BLaER1 treated with 17β-estradiol and CSF1 and Interleukin-3, amounts not matched to agents 10 nM and 100 nM (cell line): ENCODE results near the gene DOCK1.

Experiments used
- H3K27ac ChIP-seq, 11 experiments: shearing (Covaris generic); formaldehyde crosslinking; 2 replicates each; pipeline ENCODE4 v1.8.1; 2022
- H3K27me3 ChIP-seq, 11 experiments: shearing (Covaris generic); formaldehyde crosslinking; 2 replicates each; pipeline ENCODE4 v1.8.1; 2022
- H3K36me3 ChIP-seq, 11 experiments: shearing (Covaris generic); formaldehyde crosslinking; 2 replicates each; pipeline ENCODE4 v1.8.1; 2022
- H3K4me1 ChIP-seq, 10 experiments: shearing (Covaris generic); formaldehyde crosslinking; 2 replicates each; pipeline ENCODE4 v1.8.1; 2022
- H3K4me2 ChIP-seq, 11 experiments: shearing (Covaris generic); formaldehyde crosslinking; 2 replicates each; pipeline ENCODE4 v1.8.1; 2022
- H3K4me3 ChIP-seq, 10 experiments: shearing (Covaris generic); formaldehyde crosslinking; 2 replicates each; pipeline ENCODE4 v1.8.1; 2022
- H3K9ac ChIP-seq, 11 experiments: shearing (Covaris generic); formaldehyde crosslinking; 2 replicates each; pipeline ENCODE4 v1.8.1; 2022
- H3K9me3 ChIP-seq, 11 experiments: shearing (Covaris generic); formaldehyde crosslinking; replicated peaks in 1 of 11; 2 replicates each; pipeline ENCODE4 v1.8.1; 2022
- H4K20me1 ChIP-seq, 11 experiments: shearing (Covaris generic); formaldehyde crosslinking; 2 replicates each; pipeline ENCODE4 v1.8.1; 2022
- Cebpa-rat ChIP-seq, 11 experiments: shearing (Covaris generic); IDR thresholded peaks; 2 replicates each; pipeline ENCODE4 v1.8.1; 2022

Gene DOCK1

GRCh38 chr10:127374901-127375300 lies 469.7 kb downstream of the DOCK1 start:
- no peaks in the 10 kb centered on the region for H3K36me3 ChIP-seq
- H3K4me2 ChIP-seq, result peak overlapping the region in 5 of 11 experiments; percentile 6 to 61 (median 52); a peak in 7 of 22 replicates
- no peaks in the 10 kb centered on the region for H4K20me1 ChIP-seq
- no peaks in the 10 kb centered on the region for H3K9me3 ChIP-seq
- H3K4me1 ChIP-seq, result peaks cover 0 to 24% (median 16%) of the 10 kb centered on the region in 10 experiments; a peak in 12 of 20 replicates
- H3K27me3 ChIP-seq, result no peaks in the 10 kb centered on the region
- no peak overlapping the region for H3K27ac ChIP-seq
- TF ChIP-seq Cebpa-rat (IDR thresholded peaks at IDR 0.05), result no peak
- H3K9ac ChIP-seq, result no peak overlapping the region
- H3K4me3 ChIP-seq, result no peak overlapping the region

- peak overlapping the region in 4 of 11 experiments; percentile 6 to 61 (median 46); a peak in 2 of 22 replicates for H3K4me2 ChIP-seq
- no peaks in the 10 kb centered on the region for H4K20me1 ChIP-seq
- H3K4me3 ChIP-seq, result no peak overlapping the region
- H3K36me3 ChIP-seq, result no peaks in the 10 kb centered on the region
- no peak for TF ChIP-seq Cebpa-rat (IDR thresholded peaks at IDR 0.05)
- H3K9me3 ChIP-seq, result no peaks in the 10 kb centered on the region
- no peak overlapping the region for H3K9ac ChIP-seq
- H3K27ac ChIP-seq, result no peak overlapping the region
- peaks cover 0 to 24% (median 16%) of the 10 kb centered on the region in 10 experiments; a peak in 12 of 20 replicates for H3K4me1 ChIP-seq
- no peaks in the 10 kb centered on the region for H3K27me3 ChIP-seq
Measured at GRCh38 chr10:127375461-127375860, 470.2 kb downstream of the DOCK1 start.

DNA sequence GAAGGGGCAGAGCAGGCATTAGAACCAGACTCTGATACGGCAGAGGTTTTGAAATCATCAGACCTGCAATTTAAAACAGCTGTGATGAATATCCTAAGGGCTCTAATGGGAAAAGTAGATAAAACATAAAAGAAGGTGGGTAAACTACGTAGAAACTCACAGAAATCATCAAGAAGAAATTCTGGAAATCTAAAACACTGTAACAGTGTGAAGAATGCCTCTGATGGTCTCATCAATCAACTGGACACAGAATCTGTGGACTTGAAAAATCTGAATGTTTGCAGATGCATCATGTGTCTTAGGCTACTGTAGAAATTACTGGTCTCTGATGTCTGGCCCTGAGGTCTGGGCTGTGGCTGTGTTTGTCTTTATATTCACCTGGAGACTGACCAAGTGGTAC lies 470.8 kb downstream of the DOCK1 start:
- no peak overlapping the region for H3K4me3 ChIP-seq
- no peak overlapping the region for H3K27ac ChIP-seq
- TF ChIP-seq Cebpa-rat (IDR thresholded peaks at IDR 0.05), result no peak
- no peaks in the 10 kb centered on the region for H3K36me3 ChIP-seq
- no peaks in the 10 kb centered on the region for H3K27me3 ChIP-seq
- H3K9ac ChIP-seq, result no peak overlapping the region
- H3K9me3 ChIP-seq, result no peaks in the 10 kb centered on the region
- no peaks in the 10 kb centered on the region for H4K20me1 ChIP-seq
- H3K4me1 ChIP-seq, result peaks cover 0 to 24% (median 16%) of the 10 kb centered on the region in 10 experiments; a peak in 12 of 20 replicates
- H3K4me2 ChIP-seq, result no peak overlapping the region

DNA sequence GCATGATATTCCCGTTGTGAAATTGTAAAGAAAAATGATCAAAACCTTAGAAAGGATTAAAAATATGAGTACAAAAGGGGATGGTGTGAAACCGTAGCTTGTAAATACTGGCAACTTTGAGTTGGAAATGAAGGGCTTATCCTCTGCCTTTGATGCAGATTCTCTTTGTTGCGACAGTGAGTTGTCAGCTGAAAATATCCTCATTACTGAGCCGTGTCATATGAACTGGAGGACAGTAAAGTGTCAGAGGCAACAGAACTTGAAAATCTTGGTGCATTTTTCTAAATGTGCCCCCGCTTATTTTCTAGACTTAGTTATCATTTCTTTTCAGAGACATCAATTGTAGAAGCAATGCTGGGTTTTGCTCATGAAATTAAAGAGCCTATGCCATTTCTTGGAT lies 473.4 kb downstream of the DOCK1 start:
- Histone ChIP-seq H3K27ac (no peak overlapping the region), H3K4me1 (peaks cover 0 to 16% (median 11%) of the 10 kb centered on the region in 10 experiments; a peak in 12 of 20 replicates), H3K4me3 (no peak overlapping the region), H3K27me3 (no peaks in the 10 kb centered on the region), H3K9me3 (no peaks in the 10 kb centered on the region), H4K20me1 (no peaks in the 10 kb centered on the region), H3K36me3 (no peaks in the 10 kb centered on the region), H3K9ac (no peak overlapping the region), H3K4me2 (no peak overlapping the region)
- no peak for TF ChIP-seq Cebpa-rat (IDR thresholded peaks at IDR 0.05)

GRCh38 chr10:127384532-127384931 lies 479.3 kb downstream of the DOCK1 start:
- H3K36me3 ChIP-seq, result no peaks in the 10 kb centered on the region
- H4K20me1 ChIP-seq, result no peaks in the 10 kb centered on the region
- no peaks in the 10 kb centered on the region for H3K27me3 ChIP-seq
- no peak overlapping the region for H3K9ac ChIP-seq
- H3K4me3 ChIP-seq, result no peak overlapping the region
- TF ChIP-seq Cebpa-rat (IDR thresholded peaks at IDR 0.05), result no peak
- no peak overlapping the region for H3K27ac ChIP-seq
- no peaks in the 10 kb centered on the region for H3K9me3 ChIP-seq
- no peak overlapping the region for H3K4me2 ChIP-seq
- H3K4me1 ChIP-seq, result no peaks in the 10 kb centered on the region

DNA sequence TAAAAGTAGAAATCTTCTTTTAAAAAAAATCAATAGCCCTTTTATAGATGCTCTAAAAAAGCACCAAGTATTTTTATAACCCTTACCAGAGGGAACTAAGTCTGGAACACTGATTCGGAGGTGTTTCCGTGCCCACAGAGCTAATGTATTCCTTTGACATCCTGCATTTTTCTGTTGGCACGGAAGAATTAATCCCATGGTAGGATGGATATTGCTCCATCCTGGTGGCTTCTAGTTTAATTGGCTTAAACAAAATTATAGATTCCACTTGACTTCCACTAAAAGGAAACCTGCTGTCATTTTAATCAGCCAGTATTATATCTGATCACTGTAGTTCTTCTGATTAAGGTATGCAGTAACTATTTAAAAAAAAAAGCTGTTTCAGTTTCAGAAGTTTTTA lies 479.8 kb downstream of the DOCK1 start:
- Histone ChIP-seq H3K27ac (no peak overlapping the region), H3K27me3 (no peaks in the 10 kb centered on the region), H3K9ac (no peak overlapping the region), H4K20me1 (no peaks in the 10 kb centered on the region), H3K4me1 (no peaks in the 10 kb centered on the region), H3K4me2 (no peak overlapping the region), H3K9me3 (no peaks in the 10 kb centered on the region), H3K36me3 (no peaks in the 10 kb centered on the region), H3K4me3 (no peak overlapping the region)
- no peak for TF ChIP-seq Cebpa-rat (IDR thresholded peaks at IDR 0.05)

GRCh38 chr10:127386606-127387327 lies 481.5 kb downstream of the DOCK1 start:
- TF ChIP-seq Cebpa-rat (IDR thresholded peaks at IDR 0.05), result no peak
- H3K4me2 ChIP-seq, result no peak overlapping the region
- no peaks in the 10 kb centered on the region for H3K4me1 ChIP-seq
- H3K36me3 ChIP-seq, result no peaks in the 10 kb centered on the region
- no peaks in the 10 kb centered on the region for H3K27me3 ChIP-seq
- no peaks in the 10 kb centered on the region for H4K20me1 ChIP-seq
- no peak overlapping the region for H3K9ac ChIP-seq
- H3K27ac ChIP-seq, result no peak overlapping the region
- H3K9me3 ChIP-seq, result no peaks in the 10 kb centered on the region
- H3K4me3 ChIP-seq, result no peak overlapping the region

DNA sequence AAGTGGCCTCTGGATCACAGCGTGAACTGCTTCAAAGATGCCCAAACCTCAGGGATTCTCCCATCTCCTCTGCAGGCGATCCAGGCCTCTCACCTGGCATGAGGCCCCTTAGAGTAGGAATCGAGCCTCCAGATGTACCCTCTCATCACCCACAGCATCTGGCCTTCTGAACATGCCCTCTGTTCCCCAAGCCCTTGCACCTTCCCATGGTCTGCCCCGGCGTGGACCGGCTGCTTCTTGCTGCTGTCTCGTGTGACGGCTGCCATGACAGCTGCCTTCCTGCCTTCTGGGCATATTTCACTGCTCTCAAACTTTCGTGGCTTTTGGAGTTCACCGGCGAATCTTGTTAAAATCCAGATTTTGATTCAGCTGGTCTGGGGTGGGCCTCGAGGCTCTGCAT lies 486.6 kb downstream of the DOCK1 start:
- H3K4me1 ChIP-seq, result no peaks in the 10 kb centered on the region
- H3K27ac ChIP-seq, result no peak overlapping the region
- no peak overlapping the region for H3K4me2 ChIP-seq
- no peak for TF ChIP-seq Cebpa-rat (IDR thresholded peaks at IDR 0.05)
- H4K20me1 ChIP-seq, result no peaks in the 10 kb centered on the region
- no peaks in the 10 kb centered on the region for H3K9me3 ChIP-seq
- H3K27me3 ChIP-seq, result no peaks in the 10 kb centered on the region
- no peak overlapping the region for H3K9ac ChIP-seq
- H3K4me3 ChIP-seq, result no peak overlapping the region
- no peaks in the 10 kb centered on the region for H3K36me3 ChIP-seq

GRCh38 chr10:127392351-127393235 lies 487.4 kb downstream of the DOCK1 start:
- H4K20me1 ChIP-seq, result no peaks in the 10 kb centered on the region
- no peak overlapping the region for H3K4me2 ChIP-seq
- no peak for TF ChIP-seq Cebpa-rat (IDR thresholded peaks at IDR 0.05)
- no peak overlapping the region for H3K27ac ChIP-seq
- no peaks in the 10 kb centered on the region; a peak in 1 of 20 replicates for H3K4me1 ChIP-seq
- no peaks in the 10 kb centered on the region for H3K36me3 ChIP-seq
- H3K27me3 ChIP-seq, result no peaks in the 10 kb centered on the region
- H3K9ac ChIP-seq, result no peak overlapping the region
- H3K9me3 ChIP-seq, result no peaks in the 10 kb centered on the region
- no peak overlapping the region for H3K4me3 ChIP-seq
